ENCODE measurements around the gene GRIP2. TPM values are rescaled to one million over a fixed set of nuclear protein-coding genes. Genes with fewer than 3 reads are reported as not detected.

GRIP2 gene
- total and polyA plus RNA-seq, 10 donors: 0.15 to 3.7 (median 1.2) TPM

- Histone ChIP-seq H3K36me3 (no peaks in the 10 kb centered on the region), H3K27me3 (replicated peaks in 1 of 7) (peaks cover 0 to 11% (median 0%) of the 10 kb centered on the region in 7 donors), H3K4me1 (peaks cover 0 to 9% (median 4%) of the 10 kb centered on the region in 6 donors), H3K9me3 (no peaks in the 10 kb centered on the region), H3K4me3 (no peak overlapping the region), H3K27ac (no peak overlapping the region)
- intact Hi-C loops (cut with DNase I; ENCODE audit: low total_unique reads): no loop called here
- no peak for TF ChIP-seq POLR2A (IDR thresholded peaks at IDR 0.05)
- no peak for TF ChIP-seq POLR2AphosphoS5 (IDR thresholded peaks at IDR 0.05)
- no peak for TF ChIP-seq CTCF (IDR thresholded peaks at IDR 0.05 in 8 of 11, conservative IDR thresholded peaks at IDR 0.05 in 3 of 11)
- WGBS, 5 donors: 73 to 81% (median 79%) methylated on average over 9 of the region's 9 CpGs
- DNase-seq: no peak
Measured at GRCh38 chr3:14512942-14513327, 27.2 kb downstream of the GRIP2 start.

- no peak overlapping the region for H3K27ac ChIP-seq
- peaks cover 0 to 12% (median 0%) of the 10 kb centered on the region in 7 donors for H3K27me3 ChIP-seq (replicated peaks in 1 of 7)
- H3K4me1 ChIP-seq: peaks cover 0 to 9% (median 4%) of the 10 kb centered on the region in 6 donors
- H3K9me3 ChIP-seq: no peaks in the 10 kb centered on the region
- WGBS, 5 donors: 77 to 90% (median 84%) methylated on average over 12 to 19 of the region's 19 CpGs
- intact Hi-C loops (cut with DNase I; ENCODE audit: low total_unique reads): no loop called here
- TF ChIP-seq CTCF (IDR thresholded peaks at IDR 0.05 in 8 of 11, conservative IDR thresholded peaks at IDR 0.05 in 3 of 11) (no peak), POLR2A (IDR thresholded peaks at IDR 0.05) (no peak), POLR2AphosphoS5 (IDR thresholded peaks at IDR 0.05) (no peak)
- peak; percentile 51 for DNase-seq
- H3K4me3 ChIP-seq: no peak overlapping the region
- H3K36me3 ChIP-seq: no peaks in the 10 kb centered on the region
Measured at GRCh38 chr3:14512281-14512941, 27.7 kb downstream of the GRIP2 start.

GRCh38 chr3:14511623-14512280 is 28.4 kb downstream of the GRIP2 start:
- Histone ChIP-seq H3K4me3 (no peak overlapping the region), H3K27ac (no peak overlapping the region), H3K4me1 (peaks cover 0 to 9% (median 4%) of the 10 kb centered on the region in 6 donors), H3K27me3 (replicated peaks in 1 of 7) (peaks cover 0 to 12% (median 0%) of the 10 kb centered on the region in 7 donors), H3K36me3 (no peaks in the 10 kb centered on the region), H3K9me3 (no peaks in the 10 kb centered on the region)
- intact Hi-C loops (cut with DNase I; ENCODE audit: low total_unique reads): no loop called here
- DNase-seq: peak; percentile 70
- TF ChIP-seq POLR2AphosphoS5 (IDR thresholded peaks at IDR 0.05) (no peak), CTCF (IDR thresholded peaks at IDR 0.05 in 8 of 11, conservative IDR thresholded peaks at IDR 0.05 in 3 of 11) (no peak), POLR2A (IDR thresholded peaks at IDR 0.05) (no peak)
- 78 to 84% (median 82%) methylated on average over 9 to 12 of the region's 12 CpGs for WGBS, 5 donors

All from spleen (tissue), 11 donors.